Liver (tissue), 9 donors: ENCODE data around the gene ATG16L1. TPM values are rescaled to one million over a fixed set of nuclear protein-coding genes. Genes with fewer than 3 reads are reported as not detected.

ENCODE experiments used
- DNase-seq: peaks from one replicate; pipeline ENCODE4 v3.0.0-alpha.2; 2017; ENCODE audit warnings: low spot score
- H3K27ac ChIP-seq, 2 donors: one replicate each; pipeline ENCODE4 v1.7.0; 2013; ENCODE audit warnings: inconsistent platforms in 2 of 2, low read length in 2 of 2, control low read depth in 1 of 2, low read depth in 1 of 2, mild to moderate bottlenecking in 1 of 2
- H3K27me3 ChIP-seq, 4 donors: one replicate each; pipeline versions ENCODE4 v1.6.1 to v1.7.0; 2013; ENCODE audit warnings: low read length in 3 of 4, inconsistent platforms in 1 of 4, mild to moderate bottlenecking in 1 of 4, moderate library complexity in 1 of 4; ENCODE audit not compliant: control insufficient read depth in 4 of 4, insufficient read depth in 4 of 4
- H3K36me3 ChIP-seq, 4 donors: one replicate each; pipeline versions ENCODE4 v1.6.1 to v1.7.0; 2013; ENCODE audit warnings: low read length in 3 of 4, mild to moderate bottlenecking in 3 of 4, low read depth in 1 of 4, moderate library complexity in 1 of 4; ENCODE audit not compliant: control insufficient read depth in 4 of 4, insufficient read depth in 3 of 4
- H3K4me1 ChIP-seq, 4 donors: one replicate each; pipeline versions ENCODE4 v1.6.1 to v1.7.0; 2013; ENCODE audit warnings: low read length in 3 of 4, mild to moderate bottlenecking in 3 of 4, moderate library complexity in 1 of 4; ENCODE audit not compliant: control insufficient read depth in 4 of 4, insufficient read depth in 4 of 4
- H3K4me3 ChIP-seq, 3 donors: one replicate each; pipeline versions ENCODE4 v1.6.1 to v1.7.0; 2013; ENCODE audit warnings: low read length in 3 of 3, control low read depth in 1 of 3, low read depth in 1 of 3, mild to moderate bottlenecking in 1 of 3
- H3K9ac ChIP-seq, 2 donors: one replicate each; pipeline ENCODE4 v1.7.0; 2013; ENCODE audit warnings: low read length in 2 of 2, mild to moderate bottlenecking in 2 of 2, moderate library complexity in 2 of 2, control low read depth in 1 of 2, low read depth in 1 of 2
- H3K9me3 ChIP-seq, 4 donors: one replicate each; pipeline versions ENCODE4 v1.6.1 to v1.7.0; 2013; ENCODE audit warnings: low read length in 3 of 4; ENCODE audit not compliant: control insufficient read depth in 4 of 4
- ATF3 ChIP-seq: IDR thresholded peaks from 2 replicates; pipeline ENCODE4 v1.6.1; 2016; ENCODE audit warnings: antibody characterized with exemption
- CTCF ChIP-seq: fragments of 150-350 bp; IDR thresholded peaks from 2 replicates; pipeline ENCODE4 v1.5.1; 2017; ENCODE audit warnings: improper control_type of control experiment, low read depth, low read length; ENCODE audit not compliant: missing input control
- EGR1 ChIP-seq, 2 donors: IDR thresholded peaks; 2 replicates each; pipeline ENCODE4 v1.6.1; 2016 to 2018; ENCODE audit warnings: antibody characterized with exemption in 2 of 2, low read depth in 2 of 2
- FOXA1 ChIP-seq: IDR thresholded peaks from 2 replicates; pipeline ENCODE4 v1.6.1; 2016; ENCODE audit warnings: antibody characterized with exemption
- FOXA2 ChIP-seq: IDR thresholded peaks from 2 replicates; pipeline ENCODE4 v1.6.1; 2016; ENCODE audit warnings: antibody characterized with exemption
- GABPA ChIP-seq, 2 donors: IDR thresholded peaks in 1 of 2; conservative IDR thresholded peaks in 1 of 2; 2 replicates each; pipeline ENCODE4 v1.6.1; 2016; ENCODE audit warnings: antibody characterized with exemption in 2 of 2, mild to moderate bottlenecking in 1 of 2, moderate library complexity in 1 of 2
- HNF4A ChIP-seq, 2 donors: conservative IDR thresholded peaks; 2 replicates each; pipeline ENCODE4 v1.6.1; 2016; ENCODE audit warnings: antibody characterized with exemption in 2 of 2, mild to moderate bottlenecking in 2 of 2
- HNF4G ChIP-seq: IDR thresholded peaks from 2 replicates; pipeline ENCODE4 v1.6.1; 2016; ENCODE audit warnings: antibody characterized with exemption
- JUND ChIP-seq, 2 donors: IDR thresholded peaks; 2 replicates each; pipeline ENCODE4 v1.6.1; 2016; ENCODE audit warnings: antibody characterized with exemption in 2 of 2
- MAX ChIP-seq: IDR thresholded peaks from 2 replicates; pipeline ENCODE4 v1.6.1; 2016; ENCODE audit warnings: antibody characterized with exemption
- NR2F2 ChIP-seq: IDR thresholded peaks from 2 replicates; pipeline ENCODE4 v1.6.1; 2016; ENCODE audit warnings: antibody characterized with exemption
- RAD21 ChIP-seq, 2 donors: IDR thresholded peaks; 2 replicates each; pipeline ENCODE4 v1.6.1; 2016; ENCODE audit warnings: antibody characterized with exemption in 2 of 2, mild to moderate bottlenecking in 2 of 2
- REST ChIP-seq: IDR thresholded peaks from 2 replicates; pipeline ENCODE4 v1.6.1; 2016; ENCODE audit warnings: antibody characterized with exemption, mild to moderate bottlenecking
- RXRA ChIP-seq, 2 donors: IDR thresholded peaks; 2 replicates each; pipeline ENCODE4 v1.6.1; 2017 to 2018; ENCODE audit warnings: antibody characterized with exemption in 2 of 2, mild to moderate bottlenecking in 1 of 2
- SP1 ChIP-seq: IDR thresholded peaks from 2 replicates; pipeline ENCODE4 v1.6.1; 2018; ENCODE audit warnings: antibody characterized with exemption, mild to moderate bottlenecking
- TAF1 ChIP-seq: conservative IDR thresholded peaks from 2 replicates; pipeline ENCODE4 v1.6.1; 2016; ENCODE audit warnings: antibody characterized with exemption, mild to moderate bottlenecking
- YY1 ChIP-seq: IDR thresholded peaks from 2 replicates; pipeline ENCODE4 v1.6.1; 2016; ENCODE audit warnings: antibody characterized with exemption, mild to moderate bottlenecking
- ZBTB33 ChIP-seq: IDR thresholded peaks from 2 replicates; pipeline ENCODE4 v1.6.1; 2016; ENCODE audit warnings: antibody characterized with exemption
- WGBS: extraction: QIAGEN DNeasy Blood & Tissue Kit; methylation state at CpG from one replicate; pipeline ENCODE4 v1.1.7; 2013; 5-methylcytosine and 5-hydroxymethylcytosine counted together
- polyA plus RNA-seq, 2 donors: library from polyadenylated mRNA; stranded (reverse) in 1 of 2; unstranded in 1 of 2; fragments of 200-250 nt in 1 of 2; fragments of >200 nt in 1 of 2; fragmentation: Nextera tagmentation in 1 of 2; extraction: Ambion mirVana in 1 of 2; gene quantifications; one replicate each; pipeline versions ENCODE4 v1.2.1 to v1.2.3, GENCODE V29; 2013 to 2015
- total RNA-seq, 2 donors: library from RNA; depleted of rRNA; stranded (reverse); fragments of >200 nt; gene quantifications; one replicate each; pipeline ENCODE4 v1.2.3, GENCODE V29; 2014
- donor health status: healthy.
- donor health status: healthy.
- donor health status: healthy.
- donor health status: healthy.
- donor health status: healthy.

The ATG16L1 gene
- total and polyA plus RNA-seq, 4 donors, result 6.4 to 22.8 (median 15.7) TPM

GRCh38 chr2:233285921-233286320, 34.4 kb downstream of the ATG16L1 start (continued):
- TF ChIP-seq GABPA (IDR thresholded peaks at IDR 0.05 in 1 of 2, conservative IDR thresholded peaks at IDR 0.05 in 1 of 2) (no peak), JUND (IDR thresholded peaks at IDR 0.05) (no peak), FOXA1 (no peak), EGR1 (IDR thresholded peaks at IDR 0.05; ENCODE audit: low read depth in 2 of 2) (no peak), FOXA2 (no peak), RXRA (IDR thresholded peaks at IDR 0.05) (no peak), RAD21 (IDR thresholded peaks at IDR 0.05) (no peak), CTCF (no peak), ATF3 (no peak)

- TF ChIP-seq HNF4G (no peak), MAX (no peak), GABPA (IDR thresholded peaks at IDR 0.05 in 1 of 2, conservative IDR thresholded peaks at IDR 0.05 in 1 of 2) (no peak), SP1 (no peak), HNF4A (conservative IDR thresholded peaks at IDR 0.05) (no peak), NR2F2 (no peak), JUND (IDR thresholded peaks at IDR 0.05) (no peak), FOXA1 (no peak), ZBTB33 (no peak), RXRA (IDR thresholded peaks at IDR 0.05) (no peak), ATF3 (no peak), EGR1 (IDR thresholded peaks at IDR 0.05; ENCODE audit: low read depth in 2 of 2) (no peak), CTCF (no peak), REST (no peak), FOXA2 (no peak), YY1 (no peak), TAF1 (no peak), RAD21 (IDR thresholded peaks at IDR 0.05) (no peak)
- Histone ChIP-seq H3K4me3 (no peak overlapping the region), H3K27me3 (no peaks in the 10 kb centered on the region), H3K27ac (no peak overlapping the region), H3K36me3 (peaks cover 18 to 78% (median 67%) of the 10 kb centered on the region in 4 donors), H3K9ac (no peak overlapping the region), H3K4me1 (no peaks in the 10 kb centered on the region), H3K9me3 (no peaks in the 10 kb centered on the region)
- DNase-seq, result no peak
- WGBS, result 99% methylated on average over 6 of the region's 6 CpGs
Measured at GRCh38 chr2:233287871-233288270, 36.4 kb downstream of the ATG16L1 start.
